NCI-H524 treated with DMSO at 0.1 percent for 48 hours (cell line): ENCODE results near the gene G0S2.

Experiments used
- DNase-seq: peaks from one replicate; lab custom pipeline; 2025; lab: John Stamatoyannopoulos, UW

Gene G0S2, protein sequence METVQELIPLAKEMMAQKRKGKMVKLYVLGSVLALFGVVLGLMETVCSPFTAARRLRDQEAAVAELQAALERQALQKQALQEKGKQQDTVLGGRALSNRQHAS

DNA sequence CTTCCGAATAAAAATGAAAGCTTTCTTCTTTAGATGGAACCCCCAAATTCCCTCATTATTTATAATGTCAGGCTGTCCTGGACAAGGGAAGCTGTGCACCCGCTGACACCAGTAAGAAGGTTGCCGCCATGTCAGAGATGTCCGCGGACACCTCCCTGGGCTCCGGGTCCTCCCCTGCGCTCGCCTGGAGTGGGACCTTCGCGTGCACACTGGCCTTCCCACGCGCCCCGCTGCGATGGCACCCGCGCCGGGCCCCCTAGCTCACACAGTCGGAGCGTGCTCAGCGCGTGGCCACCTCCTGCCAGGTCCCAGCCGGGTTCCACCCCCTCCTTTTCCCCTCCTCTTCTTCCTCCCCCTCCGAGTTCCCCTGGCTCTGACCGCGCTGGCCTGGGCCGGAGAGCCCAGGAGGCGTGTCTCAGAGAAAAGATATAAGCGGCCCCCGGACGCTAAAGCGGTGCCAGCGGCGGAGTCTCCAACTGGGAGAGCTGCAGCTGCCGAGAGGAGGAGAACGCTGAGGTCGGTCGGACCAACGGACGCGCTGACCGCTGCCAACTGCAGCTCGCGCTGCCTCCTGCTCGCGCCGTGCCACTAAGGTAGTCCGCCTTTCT is at the start of gene G0S2:
Gene G0S2, plus strand, starts transcription at position 456 of the 608 bp plus-strand sequence. CDS start 273 bp downstream, outside the sequence.
- peak; percentile 36 for DNase-seq

DNA sequence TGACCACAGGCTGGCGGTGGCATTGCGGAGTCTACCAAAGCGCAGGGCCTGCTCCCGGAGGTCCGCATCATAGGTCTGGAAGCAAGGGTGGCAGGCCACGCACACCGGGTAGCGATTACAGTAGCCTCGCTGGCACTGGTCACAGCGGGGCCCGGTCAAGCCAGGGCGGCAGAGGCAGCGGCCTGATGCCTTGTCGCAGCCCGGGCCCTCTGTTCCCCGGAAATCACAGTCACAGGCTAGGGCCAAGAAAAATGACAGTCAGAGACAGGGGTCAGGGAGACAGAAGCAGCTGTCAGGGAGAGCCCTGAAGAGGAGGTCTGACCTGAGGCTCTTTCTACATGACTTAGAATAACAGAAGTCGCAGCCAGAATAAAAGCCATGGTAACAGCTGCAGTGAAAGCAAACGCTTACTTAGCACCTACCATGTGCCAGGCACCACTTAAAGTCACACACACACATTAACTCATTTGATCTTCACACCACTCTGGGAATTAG is 49.4 kb upstream of the G0S2 start:
- DNase-seq: no peak

DNA sequence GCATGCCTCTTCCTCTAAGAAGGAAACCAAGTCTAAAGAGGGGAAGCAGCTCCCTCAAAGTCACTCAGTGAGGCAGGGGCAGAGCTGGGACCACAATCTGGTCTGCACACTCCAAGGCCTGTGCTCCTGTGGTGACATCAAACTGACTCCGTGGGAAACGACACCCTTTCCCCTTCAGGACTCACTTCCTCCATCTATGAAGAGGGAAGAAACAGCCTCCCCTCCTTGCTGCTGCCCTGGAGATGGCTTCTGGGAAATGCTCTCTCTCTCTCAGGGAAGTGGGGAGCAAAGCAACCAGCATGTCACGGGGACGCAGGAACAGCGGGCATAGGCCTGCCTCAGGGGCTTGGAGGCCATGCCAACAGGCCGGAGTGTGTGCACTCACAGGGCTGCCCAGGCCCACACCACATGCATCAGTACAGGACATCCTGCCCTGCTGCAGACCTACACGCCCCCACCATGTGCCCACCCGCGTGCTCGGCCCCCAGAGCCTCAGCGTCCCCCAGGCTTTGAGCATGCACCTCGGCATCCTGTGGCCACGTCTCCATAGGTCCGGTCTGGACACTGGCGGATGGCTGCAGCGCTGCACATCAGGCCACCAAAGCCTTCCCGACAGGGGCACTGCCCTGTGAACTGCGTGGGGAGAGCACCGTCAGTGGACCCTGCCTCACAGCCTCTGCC is 48.7 kb upstream of the G0S2 start:
- no peak for DNase-seq

DNA sequence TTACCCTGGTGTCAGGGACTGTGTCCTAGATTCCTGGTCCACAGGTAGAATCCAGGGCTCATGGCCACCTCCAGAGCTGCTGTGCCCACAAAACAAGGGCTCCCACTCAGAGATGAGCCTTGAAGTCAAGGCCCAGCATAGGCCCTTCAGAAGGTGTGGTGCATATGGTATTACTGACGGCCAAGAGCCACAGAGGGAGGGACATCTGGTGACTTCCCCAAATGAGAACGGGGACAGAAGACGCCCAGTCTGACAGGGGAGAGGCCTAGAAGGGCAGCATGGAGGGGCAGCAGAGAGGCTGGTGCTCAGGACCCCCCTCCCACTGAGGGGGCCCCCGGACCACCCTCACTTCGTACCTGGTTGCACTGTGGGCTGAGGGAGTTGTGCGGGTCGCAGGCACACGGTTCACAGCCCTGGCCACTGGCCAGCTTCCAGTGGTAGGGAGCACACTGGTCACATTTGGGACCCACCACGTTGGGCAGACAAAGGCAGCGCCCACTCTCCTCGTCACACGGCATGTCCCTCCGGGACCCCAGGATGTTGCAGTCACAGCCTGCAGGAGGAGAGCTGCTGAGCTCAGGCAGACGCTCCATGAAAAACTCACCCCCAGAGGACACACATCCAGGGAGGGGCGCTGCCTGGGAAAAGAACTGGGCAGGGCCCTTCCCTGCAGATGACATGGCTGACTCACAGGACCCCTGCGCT is 48.0 kb upstream of the G0S2 start:
- DNase-seq: peak; percentile 13

DNA sequence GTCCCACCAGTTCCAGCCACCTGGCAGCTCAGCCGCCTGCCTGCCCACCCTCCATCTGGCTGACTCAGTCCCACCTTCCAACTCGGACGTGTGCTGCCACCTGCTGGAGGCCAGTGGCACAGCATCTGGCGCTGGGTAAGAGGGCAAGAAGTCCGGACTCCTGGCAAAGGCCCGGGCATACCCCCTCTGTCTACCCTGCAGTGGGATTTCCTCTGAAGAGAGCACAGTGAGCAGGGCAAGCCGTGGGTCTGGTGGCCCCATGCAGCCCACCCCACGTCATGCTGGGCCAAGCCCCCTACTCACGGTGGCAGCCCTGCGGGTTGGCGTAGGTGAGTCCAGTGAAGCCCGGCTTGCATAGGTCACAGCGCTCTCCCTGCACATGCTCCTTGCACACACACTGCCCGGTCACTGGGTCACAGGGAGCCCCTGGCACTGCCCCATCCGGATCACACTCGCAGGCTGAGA is 47.4 kb upstream of the G0S2 start:
- DNase-seq: peak; percentile 40

DNA sequence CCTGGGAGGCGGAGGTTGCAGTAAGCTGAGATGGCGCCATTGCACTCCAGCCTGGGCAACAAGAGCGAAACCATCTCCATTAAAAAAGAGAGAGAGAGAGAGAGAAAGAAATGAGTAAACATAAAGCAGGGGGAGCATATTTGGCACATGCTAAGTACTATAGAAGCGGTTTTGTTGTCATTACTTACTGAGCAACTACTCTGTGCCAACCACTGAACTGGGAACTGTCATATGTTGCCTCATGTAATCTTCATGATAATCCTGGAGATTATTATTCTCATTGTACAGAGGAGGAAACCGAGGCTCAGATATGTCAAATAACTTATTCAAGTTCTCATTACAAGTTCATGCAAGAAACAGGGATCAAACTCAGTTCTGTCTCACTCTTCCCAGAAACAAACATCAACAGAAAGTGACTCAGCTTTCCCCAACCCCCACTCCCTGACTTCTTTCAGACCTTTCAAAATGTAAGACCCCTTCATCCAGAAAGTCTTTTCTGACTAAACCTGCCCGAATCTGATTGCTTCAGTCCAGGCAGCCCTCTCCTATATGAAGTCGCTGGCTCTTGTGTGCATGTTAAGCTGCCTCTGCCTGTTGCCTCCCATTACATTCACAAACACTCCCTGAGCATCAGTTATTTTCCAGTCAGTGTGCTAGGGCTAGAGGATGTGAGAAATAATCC is 46.5 kb upstream of the G0S2 start:
- DNase-seq: no peak

DNA sequence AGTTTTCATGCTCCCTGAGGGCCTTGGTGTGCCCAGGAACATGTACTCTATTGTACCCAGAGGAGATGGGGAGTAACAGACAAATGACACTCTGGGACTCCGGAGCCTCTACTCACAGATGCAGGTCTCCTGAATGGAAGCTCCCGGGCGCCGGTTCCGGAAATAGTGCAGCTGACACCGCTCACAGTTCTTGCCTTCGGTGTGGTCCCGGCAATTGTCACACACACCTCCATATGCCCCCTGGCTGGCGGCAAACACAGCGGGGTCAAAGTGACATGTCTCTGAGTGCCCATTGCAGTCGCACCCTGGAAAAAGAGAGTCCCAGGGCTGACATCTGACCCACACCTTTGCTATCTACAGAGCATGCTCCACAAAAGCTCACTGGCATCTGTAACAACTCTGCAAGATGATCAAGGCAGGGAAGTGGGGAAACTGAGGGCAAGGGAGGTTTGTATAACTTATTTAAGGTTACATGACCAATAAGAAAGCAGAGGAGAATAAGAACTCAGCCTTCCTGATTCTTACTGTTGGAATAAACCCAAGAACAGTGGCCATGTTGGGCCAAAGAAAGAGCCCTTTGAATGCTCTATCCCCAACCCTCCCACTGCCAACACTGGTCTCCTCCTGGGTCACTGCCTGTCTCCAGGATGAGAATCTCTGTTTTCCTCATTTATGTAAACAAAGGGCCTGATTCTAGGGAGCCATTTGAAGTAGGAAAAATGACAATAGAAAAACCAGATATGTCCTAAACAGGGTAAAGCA is 45.4 kb upstream of the G0S2 start:
- DNase-seq: no peak

DNA sequence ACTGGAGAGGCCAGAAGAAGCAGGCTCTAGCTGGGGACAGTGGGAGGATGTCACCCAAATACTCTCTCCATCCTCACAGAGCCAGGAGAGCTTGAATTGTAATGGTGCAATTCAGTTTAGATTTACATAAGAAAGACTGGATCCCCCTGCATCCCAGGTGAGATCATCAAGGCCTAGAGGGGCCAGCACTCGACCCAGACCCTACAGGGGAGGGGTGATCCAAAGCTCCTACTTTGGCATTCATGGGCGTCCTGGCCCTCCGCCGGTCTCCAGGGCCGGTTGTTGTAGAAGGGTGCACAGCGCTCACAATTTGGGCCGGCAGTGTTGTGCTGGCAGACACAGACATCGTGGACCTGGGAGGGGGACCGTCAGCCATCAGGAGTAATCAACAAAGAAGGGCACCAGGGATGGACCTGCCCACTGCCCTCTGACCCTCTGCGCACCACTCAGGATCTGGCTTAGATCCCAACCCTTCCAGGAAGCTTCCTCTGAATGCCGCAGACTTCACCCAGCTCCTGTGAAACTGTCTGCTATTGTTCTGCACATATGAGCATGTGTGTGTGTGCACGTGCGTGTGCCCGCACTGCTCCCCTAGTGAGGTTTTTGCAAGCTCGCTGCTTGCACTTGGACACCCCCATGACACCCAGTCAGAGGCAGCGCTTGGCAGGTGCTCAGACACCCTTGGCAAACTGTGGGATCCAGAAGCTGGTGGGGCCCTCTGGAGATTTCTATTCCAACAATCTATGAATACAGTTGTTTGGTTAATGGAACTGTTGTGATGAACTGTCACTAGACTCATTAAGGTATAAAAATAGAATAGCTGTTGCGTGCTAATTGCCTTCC is 44.6 kb upstream of the G0S2 start:
- no peak for DNase-seq

DNA sequence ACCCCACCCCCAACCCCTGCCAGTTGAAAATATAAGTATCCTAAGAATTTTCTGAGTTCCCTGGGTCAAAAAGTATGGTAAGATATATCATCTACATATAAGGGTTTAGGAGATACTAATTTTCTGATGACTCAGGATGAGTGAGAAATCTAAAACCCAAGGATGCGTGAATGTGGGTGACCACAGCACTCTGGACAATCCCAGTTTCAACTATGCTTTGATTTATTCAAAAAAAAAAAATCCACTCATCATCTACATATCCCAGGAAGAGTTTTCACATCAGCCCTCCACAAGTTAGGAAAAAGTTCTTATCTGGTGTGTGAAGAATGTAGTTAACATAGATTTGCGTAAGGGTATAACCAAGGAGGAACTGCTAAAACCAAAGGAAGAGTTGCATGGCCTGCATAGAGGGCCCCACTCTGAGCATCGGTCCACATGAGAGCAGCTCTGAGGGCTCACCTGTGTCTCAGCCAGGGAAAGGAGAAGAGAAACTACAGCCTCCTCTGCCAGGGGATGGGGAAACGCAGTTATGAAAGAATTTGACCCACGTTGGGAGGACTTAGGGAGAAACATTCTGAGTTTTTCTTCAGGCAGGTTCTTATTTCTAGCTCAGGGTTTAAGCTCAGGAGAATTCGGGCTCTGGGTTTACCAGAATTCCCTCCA is 41.7 kb upstream of the G0S2 start:
- DNase-seq: no peak

DNA sequence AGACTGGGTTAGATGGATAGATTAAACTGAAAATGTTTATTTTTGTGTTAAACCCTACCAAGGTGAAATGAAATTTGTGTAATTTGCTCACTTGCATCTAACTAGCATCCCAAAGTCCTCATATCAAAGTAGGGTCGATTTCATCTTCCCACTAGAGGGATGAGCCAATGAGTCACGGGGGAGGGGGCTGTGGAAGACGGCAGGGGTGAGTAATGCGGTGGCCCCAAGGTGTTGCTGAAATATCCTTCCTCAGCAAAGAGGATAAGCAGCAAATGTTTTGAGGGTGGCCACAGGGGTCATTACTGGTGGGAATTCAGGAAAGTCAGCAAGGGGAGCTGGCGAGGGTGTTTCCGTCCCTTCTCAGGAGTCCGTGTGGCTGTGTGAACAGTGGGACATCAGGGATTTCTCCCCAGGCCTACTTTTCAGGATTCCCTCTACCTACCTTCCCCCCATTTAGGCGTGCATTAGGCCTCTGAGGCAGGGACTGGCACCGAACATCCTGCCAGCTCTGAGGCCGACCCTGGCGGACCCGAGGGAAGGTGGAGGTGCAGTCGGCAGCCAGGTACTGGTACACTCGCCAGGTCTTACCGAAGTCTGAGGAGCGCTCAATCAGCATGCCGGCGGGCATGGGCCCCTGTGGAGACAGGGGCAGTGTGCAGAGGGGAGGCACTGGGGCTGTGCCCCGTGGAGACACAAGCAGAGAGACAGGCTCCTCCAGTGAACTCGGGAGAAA is 41.0 kb upstream of the G0S2 start:
- DNase-seq: no peak

DNA sequence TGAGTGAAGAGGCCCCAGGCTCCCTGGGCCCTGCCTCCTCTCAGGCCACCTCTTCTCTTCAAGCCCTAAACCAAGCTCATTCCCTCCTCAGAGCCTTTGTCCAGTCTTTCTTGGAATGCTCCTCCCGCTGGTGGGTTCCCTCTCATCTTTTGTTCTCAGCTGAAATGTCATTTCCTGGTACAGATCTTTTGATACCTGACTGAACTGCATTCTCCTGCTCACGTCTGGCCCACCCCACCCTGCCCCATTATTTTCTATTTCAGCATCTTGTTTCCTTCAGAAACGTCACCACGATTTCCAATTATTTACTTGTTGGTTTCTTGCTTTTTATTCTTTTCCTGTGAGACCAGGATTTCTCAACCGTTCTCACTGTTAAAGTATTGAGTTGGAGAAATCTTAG is 39.4 kb upstream of the G0S2 start:
- no peak for DNase-seq

DNA sequence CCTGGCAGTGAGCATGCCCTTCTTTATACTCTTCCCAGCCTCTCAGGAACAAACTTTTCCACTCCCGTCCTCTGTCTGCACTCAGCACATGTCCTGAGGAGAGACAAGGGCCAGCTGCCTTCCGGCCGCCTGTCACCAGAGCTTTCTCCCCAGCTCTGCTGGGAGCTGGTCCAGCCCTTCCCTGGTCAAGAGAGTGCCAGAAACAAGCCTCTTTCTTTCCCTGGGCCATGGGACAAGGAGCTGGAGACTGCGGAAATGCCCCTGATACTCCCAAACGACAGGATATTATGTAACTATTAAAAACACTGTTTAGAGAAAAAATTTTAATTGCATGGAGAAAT is 33.4 kb upstream of the G0S2 start:
- no peak for DNase-seq

DNA sequence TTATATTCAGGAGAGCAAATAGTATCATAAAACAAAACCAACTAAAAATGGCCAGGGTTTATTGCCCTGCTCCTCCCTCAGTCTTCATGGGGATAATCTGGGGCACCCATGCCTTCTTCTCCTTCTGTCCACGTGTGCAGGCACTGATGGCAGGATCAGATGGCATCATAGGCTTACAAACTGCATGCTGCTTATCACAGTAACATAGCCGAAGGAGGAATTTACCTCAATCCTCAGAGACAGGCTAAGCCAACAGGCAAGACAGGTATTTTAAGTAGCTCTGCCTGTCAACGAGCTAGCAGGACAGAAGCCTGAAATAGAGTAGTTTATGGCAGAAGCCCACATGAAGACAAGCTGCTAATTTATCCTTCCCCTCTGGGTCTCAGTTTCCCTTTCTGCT is 32.4 kb upstream of the G0S2 start:
- no peak for DNase-seq

DNA sequence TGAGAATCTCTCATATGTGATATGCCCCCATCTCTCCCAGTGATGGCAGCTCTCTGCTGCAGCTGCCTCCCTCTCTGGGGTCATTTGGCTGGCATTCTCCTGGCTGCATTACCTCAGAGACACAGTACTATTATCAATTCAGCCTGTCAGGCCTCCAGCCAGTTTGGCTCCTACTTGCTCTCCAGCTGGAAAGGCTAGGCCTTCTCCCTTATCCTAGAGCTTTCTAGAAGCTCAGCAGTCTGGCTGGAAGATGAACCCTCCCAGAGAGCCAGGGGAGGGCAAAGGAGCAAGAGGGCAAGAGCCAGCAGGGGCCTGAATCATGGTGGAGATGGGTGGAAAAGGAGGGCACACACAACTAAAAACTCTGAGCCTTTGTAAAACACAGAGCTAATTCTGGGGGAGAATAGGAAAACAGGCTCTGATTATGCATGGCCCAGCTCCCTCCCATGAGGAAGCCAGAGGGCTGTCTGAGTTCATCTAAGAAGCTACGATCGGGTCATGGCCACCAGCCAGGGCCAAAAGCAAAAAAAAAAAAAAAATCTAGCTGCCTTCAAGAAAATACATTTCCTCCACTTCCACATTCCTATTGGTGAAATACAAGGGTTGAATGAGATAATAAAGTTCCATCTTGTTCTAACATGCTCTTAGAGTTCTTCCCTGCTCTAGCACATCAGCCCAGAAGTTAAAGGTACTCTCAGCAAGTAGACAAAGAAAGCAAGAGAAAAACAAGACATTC is 31.8 kb upstream of the G0S2 start:
- no peak for DNase-seq

DNA sequence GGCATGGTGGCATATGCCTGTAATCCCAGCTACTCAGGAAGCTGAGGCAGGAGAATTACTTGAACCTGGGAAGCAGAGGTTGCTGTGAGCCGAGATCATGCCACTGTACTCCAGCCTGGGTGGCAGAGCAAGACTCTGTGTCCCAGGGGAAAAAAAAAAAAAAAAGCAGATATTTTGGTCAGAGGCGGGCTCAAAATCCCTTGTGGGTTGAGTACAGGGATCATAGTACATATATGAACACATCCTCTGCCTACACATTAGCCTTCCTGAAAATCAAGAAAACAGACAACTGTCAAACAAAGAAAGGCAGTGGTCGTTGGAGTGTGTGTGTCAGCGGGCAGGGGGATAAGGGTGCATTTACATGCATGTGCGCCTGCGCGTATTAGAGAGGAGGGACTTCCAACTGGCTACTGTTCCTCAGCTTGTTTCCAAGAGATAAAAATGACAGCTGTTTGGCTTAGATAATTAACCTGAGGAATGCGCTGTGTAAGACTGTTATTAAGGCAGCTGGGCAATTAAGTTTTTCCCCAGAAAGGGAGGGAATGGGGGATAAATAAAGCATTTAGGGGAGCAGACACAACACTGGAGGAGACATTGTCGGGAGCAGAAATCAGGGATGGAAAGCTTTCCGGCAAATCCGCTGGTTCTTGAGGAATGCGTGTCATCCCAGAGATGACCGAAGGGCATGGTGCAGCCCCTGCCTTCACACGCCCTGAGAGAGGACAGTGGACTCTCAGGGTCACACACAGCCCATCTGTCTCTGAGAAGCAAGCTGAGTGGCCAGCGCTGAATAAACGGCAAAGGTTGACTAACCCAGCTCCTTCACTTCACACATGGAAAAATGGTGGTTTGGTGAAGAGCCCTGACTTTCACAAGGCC is 29.4 kb upstream of the G0S2 start:
- peak; percentile 32 for DNase-seq

DNA sequence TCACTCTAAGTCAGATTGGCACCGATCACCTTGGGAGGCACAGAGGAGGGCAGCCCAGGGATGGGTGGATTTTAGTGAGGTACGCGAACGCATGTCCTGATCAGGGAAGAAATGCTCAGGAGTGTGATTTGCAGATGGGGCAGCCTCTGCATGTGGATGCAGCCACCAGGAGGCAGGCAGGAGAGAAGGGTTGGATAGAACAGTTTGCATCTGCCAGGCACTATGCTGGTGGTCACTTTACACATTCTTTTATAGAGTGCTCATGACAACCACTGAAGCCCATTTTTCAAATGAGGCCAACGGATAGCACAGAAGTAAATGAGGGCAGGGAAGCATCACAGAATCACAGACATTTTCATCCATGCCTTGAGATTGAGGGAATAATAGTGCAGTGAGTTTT is 28.7 kb upstream of the G0S2 start:
- DNase-seq: no peak

DNA sequence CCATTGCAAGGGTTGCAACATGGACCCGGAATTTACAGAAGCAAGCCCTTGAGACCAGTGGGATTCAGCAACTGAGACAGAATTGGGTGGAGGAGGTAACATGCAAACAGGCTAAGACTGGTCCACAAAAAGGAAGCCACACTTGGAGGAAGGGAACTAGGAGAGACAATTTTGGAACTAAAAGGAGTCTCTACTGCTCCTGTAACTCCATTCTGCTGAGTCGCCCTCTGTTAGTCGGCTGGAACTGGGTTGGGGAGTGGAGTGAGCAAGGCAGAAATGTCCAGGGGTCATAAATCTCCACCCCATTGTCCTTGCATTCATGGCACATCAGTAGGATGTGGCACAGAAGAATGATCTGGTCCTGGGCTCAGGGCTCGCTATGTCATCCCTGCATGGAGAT is 28.1 kb upstream of the G0S2 start:
- no peak for DNase-seq

DNA sequence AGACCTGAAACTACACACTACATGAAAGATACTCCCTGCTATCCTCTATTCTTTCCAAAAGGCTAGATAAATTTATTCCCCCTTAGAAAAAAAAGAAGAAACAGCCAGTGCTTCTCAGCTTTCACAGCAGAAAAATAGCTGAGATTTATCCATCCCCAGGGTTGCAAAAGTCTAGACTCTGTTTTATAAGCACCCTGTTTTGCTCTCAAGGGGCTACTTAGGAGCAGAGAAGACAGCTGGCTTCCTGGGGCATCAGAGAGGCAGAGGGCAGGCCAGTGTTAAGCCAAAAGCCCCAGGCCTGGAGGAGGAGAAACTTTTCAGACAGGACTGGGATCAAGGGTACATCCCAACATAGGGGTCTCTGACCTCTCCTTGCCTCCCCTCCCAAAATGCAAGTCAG is 26.9 kb upstream of the G0S2 start:
- DNase-seq: peak; percentile 5
